H1 (cell line): ENCODE measurements around the gene LTB4R. TPM values are rescaled to one million over a fixed set of nuclear protein-coding genes. Genes with fewer than 3 reads are reported as not detected.
A peak's percentile ranks its signal among the peaks of the same experiment; 100 is the strongest.

Experiments
- CTCF ChIA-PET: fragments of 300-600 bp; sonication (Branson Sonifier 250); formaldehyde crosslinking; loops from one replicate; lab custom pipeline; 2021; ENCODE audit not compliant: partially characterized antibody; lab: Charles Lee
- POLR2A ChIA-PET: fragments of 300-600 bp; sonication (Branson Sonifier 250); formaldehyde crosslinking; loops from one replicate; lab custom pipeline; 2021; ENCODE audit warnings: inconsistent platforms; ENCODE audit not compliant: partially characterized antibody; lab: Charles Lee
- DNase-seq, 2 experiments: peaks; one replicate each; pipeline versions ENCODE4 v3.0.0 to v3.0.0-alpha.2; 2010 to 2022; ENCODE audit warnings: low spot score in 2 of 2, low read depth in 1 of 2, mixed read lengths in 1 of 2
- FAIRE-seq: peaks from 2 replicates; lab custom pipeline; 2011; peaks lifted over from hg19 to GRCh38; lab: Jason Lieb, UNC
- H2AFZ ChIP-seq: 2 replicates; pipeline ENCODE4 v1.8.1; 2012; ENCODE audit warnings: low read length, inconsistent platforms
- H2AK5ac ChIP-seq: 2 replicates; pipeline ENCODE4 v1.6.1; 2013; ENCODE audit warnings: low read depth, low read length
- H2BK120ac ChIP-seq: replicated peaks from 2 replicates; pipeline ENCODE3; 2013; ENCODE audit warnings: low read depth, low read length, inconsistent platforms
- H2BK12ac ChIP-seq: 2 replicates; pipeline ENCODE4 v1.6.1; 2013; ENCODE audit warnings: low read depth, low read length
- H2BK15ac ChIP-seq: 2 replicates; pipeline ENCODE4 v1.6.1; 2013; ENCODE audit warnings: low read length
- H2BK20ac ChIP-seq: 2 replicates; pipeline ENCODE4 v1.6.1; 2013; ENCODE audit warnings: low read length
- H2BK5ac ChIP-seq: 2 replicates; pipeline ENCODE4 v1.6.1; 2013; ENCODE audit warnings: low read depth, low read length
- H3K14ac ChIP-seq: 2 replicates; pipeline ENCODE4 v1.6.1; 2013; ENCODE audit warnings: inconsistent platforms; ENCODE audit not compliant: insufficient read length
- H3K18ac ChIP-seq: 2 replicates; pipeline ENCODE4 v1.6.1; 2013; ENCODE audit warnings: low read length; ENCODE audit errors: extremely low read depth
- H3K23ac ChIP-seq: 2 replicates; pipeline ENCODE4 v1.6.1; 2013; ENCODE audit warnings: inconsistent platforms; ENCODE audit not compliant: insufficient read length
- H3K23me2 ChIP-seq: 2 replicates; pipeline ENCODE4 v1.6.1; 2013; ENCODE audit warnings: low read depth, low read length
- H3K27ac ChIP-seq: 2 replicates; pipeline ENCODE4 v1.6.1; 2011; ENCODE audit warnings: low read depth, low read length, inconsistent platforms
- H3K27me3 ChIP-seq, 4 experiments: replicated peaks in 1 of 4; 1 replicate in 1 of 4; 2 replicates in 3 of 4; pipeline versions ENCODE4 v1.6.1 to v1.8.1; 2011 to 2013; ENCODE audit warnings: low read length in 3 of 4, mild to moderate bottlenecking in 3 of 4, inconsistent platforms in 2 of 4, mixed read lengths in 2 of 4, moderate library complexity in 1 of 4; ENCODE audit not compliant: control insufficient read depth in 3 of 4, insufficient read depth in 3 of 4; ENCODE audit errors: extremely low read depth in 1 of 4
- H3K36me3 ChIP-seq, 4 experiments: 2 replicates each; pipeline versions ENCODE4 v1.6.1 to v1.8.1; 2011 to 2013; ENCODE audit warnings: mild to moderate bottlenecking in 4 of 4, low read length in 3 of 4, moderate library complexity in 2 of 4, control low read depth in 1 of 4, inconsistent platforms in 1 of 4; ENCODE audit not compliant: insufficient read depth in 4 of 4, control insufficient read depth in 2 of 4
- H3K4ac ChIP-seq: replicated peaks from 2 replicates; pipeline ENCODE3; 2013; ENCODE audit warnings: low read length, low read depth, mixed read lengths, inconsistent platforms; ENCODE audit not compliant: insufficient read length
- H3K4me1 ChIP-seq, 4 experiments: replicated peaks in 1 of 4; 1 replicate in 1 of 4; 2 replicates in 3 of 4; pipeline versions ENCODE4 v1.6.1 to v1.8.1; 2011 to 2013; ENCODE audit warnings: low read length in 3 of 4, inconsistent platforms in 2 of 4, mixed read lengths in 1 of 4; ENCODE audit not compliant: insufficient read depth in 4 of 4, control insufficient read depth in 3 of 4
- H3K4me2 ChIP-seq, 2 experiments: 2 replicates each; pipeline versions ENCODE4 v1.6.1 to v1.8.1; 2011 to 2013; ENCODE audit warnings: low read depth in 2 of 2, low read length in 2 of 2, control low read depth in 1 of 2, inconsistent platforms in 1 of 2, mild to moderate bottlenecking in 1 of 2; ENCODE audit not compliant: insufficient read depth in 1 of 2
- H3K4me3 ChIP-seq, 4 experiments: fragments of 200-600, 300-600 bp in 1 of 4; sonication (generic), shearing (Covaris generic), sonication (Bioruptor Twin) in 1 of 4; 2 replicates each; pipeline versions ENCODE4 v1.5.1 to v1.8.1; 2011 to 2016; ENCODE audit warnings: low read length in 4 of 4, low read depth in 3 of 4, control low read depth in 2 of 4, inconsistent platforms in 2 of 4, mild to moderate bottlenecking in 2 of 4, mixed read lengths in 1 of 4, moderate library complexity in 1 of 4; ENCODE audit not compliant: insufficient read depth in 2 of 4; ENCODE audit errors: extremely low read depth in 1 of 4
- H3K56ac ChIP-seq: replicated peaks from 2 replicates; pipeline ENCODE3; 2013; ENCODE audit warnings: low read depth, mild to moderate bottlenecking, mixed read lengths, low read length, inconsistent platforms; ENCODE audit not compliant: insufficient read length
- H3K79me1 ChIP-seq: 2 replicates; pipeline ENCODE4 v1.6.1; 2013; ENCODE audit warnings: low read depth, low read length, control low read depth
- H3K79me2 ChIP-seq, 2 experiments: 2 replicates each; pipeline versions ENCODE4 v1.6.1 to v1.8.1; 2012 to 2013; ENCODE audit warnings: low read length in 2 of 2, mild to moderate bottlenecking in 2 of 2, inconsistent platforms in 1 of 2; ENCODE audit not compliant: insufficient read depth in 2 of 2, control insufficient read depth in 1 of 2
- H3K9ac ChIP-seq, 4 experiments: replicated peaks in 1 of 4; 1 replicate in 1 of 4; 2 replicates in 3 of 4; pipeline versions ENCODE4 v1.6.1 to v1.8.1; 2011 to 2013; ENCODE audit warnings: low read depth in 3 of 4, low read length in 3 of 4, control low read depth in 2 of 4, mild to moderate bottlenecking in 2 of 4, moderate library complexity in 2 of 4, inconsistent platforms in 1 of 4; ENCODE audit errors: extremely low read depth in 1 of 4
- H3K9me3 ChIP-seq, 2 experiments: 2 replicates each; pipeline versions ENCODE4 v1.6.1 to v1.8.1; 2012 to 2013; ENCODE audit warnings: mild to moderate bottlenecking in 2 of 2, moderate library complexity in 2 of 2, control low read depth in 1 of 2, inconsistent platforms in 1 of 2, low read depth in 1 of 2, low read length in 1 of 2, mixed read lengths in 1 of 2; ENCODE audit not compliant: insufficient read depth in 2 of 2
- H4K20me1 ChIP-seq, 2 experiments: replicated peaks in 1 of 2; 2 replicates each; pipeline versions ENCODE3 to v1.8.1; 2011 to 2013; ENCODE audit warnings: inconsistent platforms in 2 of 2, low read length in 2 of 2, mild to moderate bottlenecking in 1 of 2; ENCODE audit not compliant: insufficient read depth in 2 of 2, control insufficient read depth in 1 of 2
- H4K5ac ChIP-seq: 2 replicates; pipeline ENCODE4 v1.6.1; 2013; ENCODE audit warnings: low read length, low read depth, mixed read lengths, inconsistent platforms; ENCODE audit not compliant: insufficient read length
- H4K8ac ChIP-seq: 2 replicates; pipeline ENCODE4 v1.8.0; 2013; ENCODE audit warnings: mild to moderate bottlenecking, moderate library complexity, low read length, inconsistent platforms; ENCODE audit not compliant: insufficient read depth; ENCODE audit errors: extremely low read depth
- H4K91ac ChIP-seq: replicated peaks from 2 replicates; pipeline ENCODE3; 2013; ENCODE audit warnings: low read length, mixed read lengths, inconsistent platforms; ENCODE audit not compliant: insufficient read length
- KDM1A ChIP-seq: fragments of 200-600, 300-600 bp; sonication (generic); IDR thresholded peaks from 2 replicates; pipeline ENCODE4 v1.7.1; 2016; ENCODE audit warnings: mild to moderate bottlenecking, low read length, borderline replicate concordance
- SIX5 ChIP-seq: IDR thresholded peaks from 2 replicates; pipeline ENCODE4 v1.6.1; 2011; ENCODE audit warnings: mild to moderate bottlenecking, low read depth, low read length
- WGBS, 2 experiments: shearing (Covaris generic) in 1 of 2; methylation state at CpG; one replicate each; pipeline versions ENCODE4 v1.1.6 to v1.1.7; 2013 to 2015; ENCODE audit warnings: low lambda C conversion rate in 2 of 2, mixed read lengths in 2 of 2, inconsistent platforms in 1 of 2, low coverage in 1 of 2, missing lambda C conversion rate in 1 of 2; ENCODE audit not compliant: insufficient replicate concordance in 2 of 2, insufficient coverage in 1 of 2, insufficient read length in 1 of 2; ENCODE audit errors: extremely low coverage in 1 of 2, missing lambda C conversion rate in 1 of 2; 5-methylcytosine and 5-hydroxymethylcytosine counted together
- polyA plus RNA-seq, 7 experiments: library from polyadenylated mRNA; depleted of rRNA in 3 of 7; stranded (reverse) in 5 of 7; unstranded in 2 of 7; fragments of >200 nt in 5 of 7; fragments of 200-250 nt in 2 of 7; gene quantifications; 1 replicate in 5 of 7; 2 replicates in 1 of 7; 4 replicates in 1 of 7; pipeline versions ENCODE4 v1.2.1 to v1.2.3, GENCODE V29; 2011 to 2013; ENCODE audit warnings: missing spikeins in 2 of 7, mixed read lengths in 2 of 7
- total RNA-seq: library from RNA; stranded (reverse); fragmentation: NEBNext Ultra II Directional; extraction: Animal tissue kit (Norgen Biotek cat#: 25700); gene quantifications from 2 replicates; pipeline ENCODE4 v1.2.1, GENCODE V29; 2021

The LTB4R gene
- total and polyA plus RNA-seq, 2 of the 8 experiments (the other 6 are each of a cell fraction or from before 2014, with no cell fraction given): 4.1 to 6.7 TPM

GRCh38 chr14:24323341-24323740 lies 12.0 kb downstream of the LTB4R start:
- Histone ChIP-seq H3K23me2 (no peaks in the 10 kb centered on the region; the same call in 1 of the 2 replicates), H3K4me3 (no peak overlapping the region), H3K23ac (no peak overlapping the region), H3K4me2 (no peak overlapping the region), H3K79me2 (no peaks in the 10 kb centered on the region), H3K27me3 (peaks cover 0 to 30% (median 17%) of the 10 kb centered on the region in 4 experiments; a peak in 6 of 7 replicates), H2AK5ac (no peak overlapping the region), H2BK15ac (no peak overlapping the region), H4K20me1 (no peaks in the 10 kb centered on the region), H2BK120ac (no peak overlapping the region), H2AFZ (no peak overlapping the region), H3K36me3 (no peaks in the 10 kb centered on the region), H3K9ac (no peak overlapping the region), H3K4me1 (no peaks in the 10 kb centered on the region), H3K9me3 (no peaks in the 10 kb centered on the region), H2BK12ac (0 out of 2 replicates have a peak overlapping the region, but pooled peaks have one; percentile 17), H2BK20ac (no peak overlapping the region), H4K8ac (no peak overlapping the region), H4K91ac (no peak overlapping the region), H3K18ac (no peak overlapping the region), H3K14ac (no peak overlapping the region), H3K27ac (no peak overlapping the region), H3K56ac (no peak overlapping the region), H4K5ac (no peak overlapping the region), H3K79me1 (no peaks in the 10 kb centered on the region), H3K4ac (no peak overlapping the region), H2BK5ac (no peak overlapping the region)
- POLR2A ChIA-PET: interaction anchor here (0.6 to 1.1 kb wide), 2 partner anchors 12 to 85 kb away, joined by 3 read pairs; partner anchors contain the start of gene ADCY4
- CTCF ChIA-PET: interaction anchor here (1.1 to 27.8 kb wide), 8 partner anchors 9 to 104 kb away, joined by 3 to 664 read pairs (median 5); partner anchors contain the start of genes CBLN3, CIDEB, KHNYN and TINF2
- no peak for FAIRE-seq
- WGBS, 2 experiments: 73% methylated on average over 3 of the region's 3 CpGs; no CpG with 5 or more reads in 1 of the 2 experiments
- DNase-seq: no peak
- TF ChIP-seq SIX5 (no peak), KDM1A (no peak)
